ENCODE data around the gene MAB21L4. TPM values are rescaled to one million over a fixed set of nuclear protein-coding genes. Genes with fewer than 3 reads are reported as not detected.

MAB21L4 gene
- total RNA-seq, 1 experiment from 2014 or later, result 0.15 TPM

- no peak overlapping the region for H3K4me3 Mint-ChIP-seq
- no peak overlapping the region for H3K4ac ChIP-seq (ENCODE audit: low read depth, low read length)
- no peaks in the 10 kb centered on the region for H3K4me1 ChIP-seq (ENCODE audit: insufficient read depth, low read length)
- H3K4me1 Mint-ChIP-seq, result no peaks in the 10 kb centered on the region; a peak in 1 of 4 replicates
- no peaks in the 10 kb centered on the region for H3K79me2 ChIP-seq (ENCODE audit: insufficient read depth, low read length)
- H4K20me1 ChIP-seq (ENCODE audit: control insufficient read depth, insufficient read depth, insufficient read length), result no peaks in the 10 kb centered on the region
- H4K8ac ChIP-seq (replicated peaks; ENCODE audit: insufficient read length, low read depth, low read length), result no peak overlapping the region
- no peak overlapping the region for H3K27ac ChIP-seq (ENCODE audit: insufficient read length, low read depth, low read length)
- H3K23me2 ChIP-seq (ENCODE audit: insufficient read length, low read depth, low read length, poor library complexity, severe bottlenecking), result no peaks in the 10 kb centered on the region
- no peak overlapping the region for H3K14ac ChIP-seq (ENCODE audit: insufficient read depth, low read length)
- no peak overlapping the region for H2BK5ac ChIP-seq (ENCODE audit: insufficient read length, low read length)
- H3K9me3 ChIP-seq (ENCODE audit: control insufficient read depth, low read depth, low read length), result no peaks in the 10 kb centered on the region
- no peak overlapping the region for H3K27ac Mint-ChIP-seq
- H3K27me3 ChIP-seq (ENCODE audit: insufficient read depth, low read length), result no peaks in the 10 kb centered on the region
- H4K5ac ChIP-seq (ENCODE audit: insufficient read length, low read depth, low read length), result no peak overlapping the region
- H2BK12ac ChIP-seq (ENCODE audit: insufficient read length, low read depth, low read length), result no peak overlapping the region
- H2BK120ac ChIP-seq (ENCODE audit: low read depth, low read length, poor library complexity, severe bottlenecking), result no peak overlapping the region
- no peak for TF ChIP-seq CTCF (conservative IDR thresholded peaks at IDR 0.05)
- 100% methylated on average over 1 of the region's 5 CpGs for WGBS (ENCODE audit: extremely low coverage, insufficient read length, low lambda C conversion rate)
- H3T11ph ChIP-seq (ENCODE audit: low read length), result no peak overlapping the region
- H3K56ac ChIP-seq (ENCODE audit: insufficient read length, low read depth, low read length), result no peak overlapping the region
- no peak overlapping the region for H3K4me2 ChIP-seq (ENCODE audit: insufficient read depth, insufficient read length, low read length)
- no peak overlapping the region for H3K23ac ChIP-seq (ENCODE audit: insufficient read length, low read depth, low read length)
- H3K27me3 Mint-ChIP-seq (ENCODE audit: low read depth), result peaks cover 2% of the 10 kb centered on the region
- H3K18ac ChIP-seq (ENCODE audit: insufficient read length, low read depth, low read length), result no peak overlapping the region
- no peak overlapping the region for H2AK5ac ChIP-seq (ENCODE audit: insufficient read length, low read length)
- no peak overlapping the region for H2BK20ac ChIP-seq (ENCODE audit: low read depth, low read length, poor library complexity, severe bottlenecking)
- H4K91ac ChIP-seq (ENCODE audit: insufficient read length, low read depth, low read length), result no peak overlapping the region
- H3K79me1 ChIP-seq (ENCODE audit: insufficient read depth, low read depth, low read length, poor library complexity, severe bottlenecking), result no peaks in the 10 kb centered on the region
- H3K9ac ChIP-seq (ENCODE audit: extremely low read depth, insufficient read length, low read length), result no peak overlapping the region
- H2BK15ac ChIP-seq (ENCODE audit: low read depth, low read length), result no peak overlapping the region
- no peaks in the 10 kb centered on the region for H3K9me3 Mint-ChIP-seq
- no peak overlapping the region for H2AFZ ChIP-seq (ENCODE audit: low read length)
- H3K36me3 Mint-ChIP-seq (ENCODE audit: insufficient read depth in 1 of 3, low read depth in 3 of 3), result no peaks in the 10 kb centered on the region
- no peak for DNase-seq
Measured at GRCh38 chr2:240865391-240865790, 30.6 kb downstream of the MAB21L4 start.

All from H9 (cell line).